Effector memory CD4-positive, alpha-beta T cell (primary cell): ENCODE measurements around the gene KIRREL3.

Source experiments
- DNase-seq, 3 donors: peaks; one replicate each; pipeline ENCODE4 v3.0.0-alpha.2; 2020
- H3K27ac ChIP-seq: 2 replicates; pipeline ENCODE4 v1.7.0; 2013; ENCODE audit warnings: mild to moderate bottlenecking, low read length, moderate library complexity; ENCODE audit not compliant: insufficient read depth, poor library complexity, severe bottlenecking
- H3K27me3 ChIP-seq: replicated peaks from 2 replicates; pipeline ENCODE4 v1.7.0; 2013; ENCODE audit warnings: mild to moderate bottlenecking, low read length; ENCODE audit not compliant: insufficient read depth, control insufficient read depth, poor library complexity, severe bottlenecking
- H3K36me3 ChIP-seq: 2 replicates; pipeline ENCODE4 v1.7.0; 2013; ENCODE audit warnings: mild to moderate bottlenecking, low read length, moderate library complexity; ENCODE audit not compliant: control insufficient read depth, insufficient read depth
- H3K4me1 ChIP-seq: 2 replicates; pipeline ENCODE4 v1.7.0; 2013; ENCODE audit warnings: low read length, mild to moderate bottlenecking; ENCODE audit not compliant: control insufficient read depth, insufficient read depth, poor library complexity, severe bottlenecking
- H3K4me3 ChIP-seq: 2 replicates; pipeline ENCODE4 v1.7.0; 2013; ENCODE audit warnings: low read length, low read depth, mild to moderate bottlenecking; ENCODE audit not compliant: insufficient read depth, poor library complexity, severe bottlenecking
- H3K9me3 ChIP-seq: 2 replicates; pipeline ENCODE4 v1.7.0; 2013; ENCODE audit warnings: mild to moderate bottlenecking, low read length, moderate library complexity; ENCODE audit not compliant: control insufficient read depth

KIRREL3 gene

DNA sequence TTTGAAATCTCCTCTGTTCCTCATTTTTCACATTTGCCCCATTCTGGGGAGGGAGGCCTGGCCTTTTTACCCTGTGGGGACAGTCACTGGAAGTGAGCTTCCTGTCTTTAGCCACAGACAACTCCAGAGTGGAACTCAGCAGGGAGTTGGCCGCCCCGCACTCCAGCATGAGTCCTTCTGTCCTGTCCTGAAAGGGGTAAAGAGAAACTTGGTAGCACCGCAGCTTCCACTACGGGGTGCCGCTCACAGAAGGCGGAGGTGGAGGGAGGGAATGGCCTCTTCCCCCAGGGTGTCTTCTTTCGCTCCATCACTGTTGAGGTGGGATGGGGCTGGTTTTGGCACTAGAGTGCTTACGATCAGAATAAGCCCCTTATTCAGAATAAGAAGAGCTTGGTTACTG, 512.9 kb downstream of the KIRREL3 start:
- H3K4me3 ChIP-seq: no peak overlapping the region
- H3K27me3 ChIP-seq: no peaks in the 10 kb centered on the region
- no peak for DNase-seq
- no peak overlapping the region for H3K27ac ChIP-seq
- H3K9me3 ChIP-seq: no peaks in the 10 kb centered on the region
- H3K36me3 ChIP-seq: no peaks in the 10 kb centered on the region
- H3K4me1 ChIP-seq: no peaks in the 10 kb centered on the region

DNA sequence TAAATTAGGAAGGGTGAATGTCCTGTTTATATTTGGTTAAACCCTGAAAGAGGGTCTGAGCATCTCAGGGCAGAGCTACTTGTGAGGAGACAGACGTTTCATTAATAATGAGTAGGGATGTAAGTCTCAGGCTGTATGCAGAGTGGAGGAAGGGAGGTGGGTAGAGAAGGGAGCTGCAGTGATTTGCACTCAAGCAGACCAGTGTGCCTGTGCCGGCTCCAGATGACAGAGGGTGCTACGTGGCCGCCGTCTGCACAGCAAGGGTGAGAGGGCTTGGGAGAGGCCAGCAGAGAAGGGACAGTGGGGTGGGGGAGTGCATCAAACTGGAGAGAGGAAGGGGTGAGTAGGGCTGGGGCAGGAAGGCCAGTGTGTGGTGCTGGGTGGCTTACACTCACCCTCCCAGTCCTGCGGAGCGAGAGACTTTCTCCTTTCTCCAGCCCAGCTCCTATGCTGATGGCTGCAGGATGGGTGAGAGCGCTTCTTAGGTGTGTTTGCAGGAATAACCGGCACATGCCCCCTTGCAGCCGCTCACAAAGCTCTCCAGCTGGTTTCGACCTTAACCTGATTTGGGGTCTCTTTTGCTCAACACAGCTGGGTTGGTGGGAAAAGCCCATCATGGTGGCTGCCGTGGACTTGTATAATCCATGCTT, 514.5 kb downstream of the KIRREL3 start:
- no peak for DNase-seq

DNA sequence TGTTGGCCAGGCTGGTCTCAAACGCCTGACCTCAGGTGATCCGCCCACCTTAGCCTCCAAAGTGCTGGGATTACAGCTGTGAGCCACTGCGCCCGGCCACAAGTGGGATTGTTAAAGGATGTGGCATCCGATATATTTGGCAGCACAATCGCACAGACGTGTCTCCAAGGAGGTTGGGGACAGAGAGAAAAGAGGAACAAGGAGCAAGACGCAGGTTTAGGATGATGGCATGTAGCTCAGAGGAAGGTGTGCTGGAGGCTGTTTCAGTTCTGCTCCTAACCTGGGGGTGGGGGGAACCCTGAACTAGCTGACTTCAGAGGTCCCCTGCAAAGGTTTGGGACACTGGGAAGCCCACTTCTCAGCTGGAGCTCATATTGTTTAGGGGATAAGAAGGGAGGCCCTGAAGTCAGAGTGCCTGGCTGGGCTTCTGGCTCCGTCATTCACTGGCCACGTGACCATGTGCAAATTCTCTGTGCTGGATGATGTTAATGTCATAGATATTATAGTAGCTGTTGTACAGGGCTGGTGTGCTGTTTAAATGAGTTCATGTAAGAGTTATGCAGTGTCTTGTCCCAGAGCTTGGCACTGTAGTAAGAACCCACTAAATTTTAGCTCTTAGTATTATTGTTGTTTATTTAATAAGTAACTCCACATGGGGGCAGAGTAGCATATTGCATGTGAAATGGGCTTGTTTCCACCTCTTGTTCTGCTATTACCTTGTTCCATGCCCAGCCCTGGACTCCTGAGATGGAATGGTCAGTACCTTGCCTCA, 515.4 kb downstream of the KIRREL3 start:
- H3K4me1 ChIP-seq: no peaks in the 10 kb centered on the region
- no peaks in the 10 kb centered on the region for H3K27me3 ChIP-seq
- no peak for DNase-seq
- H3K9me3 ChIP-seq: no peaks in the 10 kb centered on the region
- no peak overlapping the region for H3K27ac ChIP-seq
- H3K36me3 ChIP-seq: no peaks in the 10 kb centered on the region
- H3K4me3 ChIP-seq: no peak overlapping the region

More for the DNA sequence above, 514.5 kb downstream of the KIRREL3 start:
- Histone ChIP-seq H3K9me3 (no peaks in the 10 kb centered on the region), H3K27ac (no peak overlapping the region), H3K4me3 (no peak overlapping the region), H3K36me3 (no peaks in the 10 kb centered on the region), H3K27me3 (no peaks in the 10 kb centered on the region), H3K4me1 (no peaks in the 10 kb centered on the region)

DNA sequence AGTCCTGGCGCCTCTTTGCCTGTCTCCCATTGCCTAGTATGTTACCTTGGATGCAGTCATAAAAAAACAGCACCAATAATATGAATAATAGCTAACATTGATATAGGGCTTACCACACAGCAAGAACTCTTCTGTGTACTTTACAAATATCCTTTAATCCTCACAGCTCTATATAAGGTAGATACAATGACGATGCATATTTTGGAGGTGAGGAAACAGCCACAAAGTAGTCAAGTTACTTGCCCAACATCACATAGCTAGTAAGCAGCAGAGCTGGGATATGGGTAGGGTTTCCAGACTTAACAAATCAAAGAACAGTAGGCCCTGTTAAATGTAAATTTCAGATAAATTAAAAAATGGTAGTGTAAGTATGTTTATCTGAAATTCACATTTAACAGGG, 516.3 kb downstream of the KIRREL3 start:
- DNase-seq: no peak
- no peaks in the 10 kb centered on the region for H3K27me3 ChIP-seq
- no peak overlapping the region for H3K4me3 ChIP-seq
- no peaks in the 10 kb centered on the region for H3K9me3 ChIP-seq
- H3K4me1 ChIP-seq: no peaks in the 10 kb centered on the region
- no peaks in the 10 kb centered on the region for H3K36me3 ChIP-seq
- H3K27ac ChIP-seq: no peak overlapping the region

DNA sequence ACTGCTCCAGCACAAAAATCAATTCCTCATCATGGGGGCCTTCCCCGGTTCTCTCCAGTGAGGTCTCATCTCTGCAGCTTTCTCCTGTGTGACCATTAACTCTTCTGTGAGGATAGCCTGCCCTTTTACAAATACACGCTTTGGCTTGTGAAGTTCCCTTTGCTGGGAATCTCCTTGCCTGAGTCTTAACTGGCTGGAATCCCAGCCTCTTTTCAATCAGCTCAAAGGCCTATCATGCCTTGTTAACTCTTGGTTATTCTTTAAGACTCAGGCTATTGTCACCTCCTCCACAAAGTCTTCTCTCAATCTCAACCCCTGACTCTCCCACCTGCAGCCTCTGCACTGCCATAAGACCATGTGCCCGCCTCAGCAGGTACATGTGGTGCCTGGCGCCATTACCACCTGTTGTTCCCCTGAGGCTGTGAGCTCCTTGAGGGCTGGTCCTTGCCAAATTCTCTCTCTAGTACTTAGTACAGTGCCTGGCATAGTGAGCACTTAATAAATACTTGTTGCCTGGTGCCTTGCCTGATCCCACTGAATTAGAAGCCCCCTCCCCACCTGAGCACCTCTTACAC, 516.9 kb downstream of the KIRREL3 start:
- Histone ChIP-seq H3K27me3 (no peaks in the 10 kb centered on the region), H3K9me3 (no peaks in the 10 kb centered on the region), H3K4me3 (no peak overlapping the region), H3K27ac (no peak overlapping the region), H3K36me3 (no peaks in the 10 kb centered on the region), H3K4me1 (no peaks in the 10 kb centered on the region)
- DNase-seq: no peak

DNA sequence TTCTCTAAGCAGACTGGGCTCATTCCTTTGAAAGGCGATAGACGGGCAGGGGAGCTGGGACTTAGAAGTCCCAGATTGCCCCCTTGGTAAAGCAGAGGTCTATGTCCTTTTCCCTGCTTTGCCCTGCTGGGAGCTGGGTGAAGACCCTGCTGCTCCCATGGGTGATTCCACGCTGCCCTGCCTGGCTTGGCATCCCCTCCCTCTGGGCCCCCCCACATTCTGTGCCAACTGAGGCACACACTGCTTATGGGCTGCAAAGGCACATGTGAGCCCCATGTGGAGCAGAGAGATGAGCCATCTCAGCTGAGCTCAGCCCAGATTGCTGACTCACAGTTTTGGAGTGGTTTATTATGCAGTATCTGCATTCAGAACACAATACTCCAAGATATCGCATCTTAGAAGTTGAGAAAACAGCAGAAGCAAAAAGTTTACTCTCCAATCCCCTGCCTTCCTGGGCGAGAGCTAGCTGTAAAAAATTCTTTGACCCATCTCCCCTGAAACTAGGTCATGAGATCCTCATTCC, 517.9 kb downstream of the KIRREL3 start:
- Histone ChIP-seq H3K9me3 (no peaks in the 10 kb centered on the region), H3K36me3 (no peaks in the 10 kb centered on the region), H3K27ac (no peak overlapping the region), H3K27me3 (no peaks in the 10 kb centered on the region), H3K4me3 (no peak overlapping the region), H3K4me1 (no peaks in the 10 kb centered on the region)
- DNase-seq: no peak

DNA sequence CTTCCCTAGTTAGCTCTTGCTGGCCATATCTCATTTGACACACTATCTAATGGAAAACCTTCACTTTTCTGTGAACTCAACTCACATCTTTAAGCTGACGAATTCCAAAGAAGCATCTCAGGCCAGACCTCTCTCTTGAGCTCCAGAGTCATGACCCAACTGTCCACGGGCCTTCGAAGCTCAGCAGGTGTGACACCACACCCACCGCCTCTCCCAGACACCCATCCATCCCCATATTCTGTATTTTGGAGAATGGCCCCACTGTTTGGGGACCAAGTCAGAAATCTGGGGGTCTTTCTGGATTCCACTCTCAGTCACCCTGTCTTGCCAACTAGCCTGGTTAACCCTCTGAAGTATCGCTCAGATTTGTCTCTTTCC, 519.3 kb downstream of the KIRREL3 start:
- Histone ChIP-seq H3K27me3 (no peaks in the 10 kb centered on the region), H3K4me1 (no peaks in the 10 kb centered on the region), H3K9me3 (no peaks in the 10 kb centered on the region), H3K27ac (no peak overlapping the region), H3K36me3 (no peaks in the 10 kb centered on the region), H3K4me3 (no peak overlapping the region)
- no peak for DNase-seq

DNA sequence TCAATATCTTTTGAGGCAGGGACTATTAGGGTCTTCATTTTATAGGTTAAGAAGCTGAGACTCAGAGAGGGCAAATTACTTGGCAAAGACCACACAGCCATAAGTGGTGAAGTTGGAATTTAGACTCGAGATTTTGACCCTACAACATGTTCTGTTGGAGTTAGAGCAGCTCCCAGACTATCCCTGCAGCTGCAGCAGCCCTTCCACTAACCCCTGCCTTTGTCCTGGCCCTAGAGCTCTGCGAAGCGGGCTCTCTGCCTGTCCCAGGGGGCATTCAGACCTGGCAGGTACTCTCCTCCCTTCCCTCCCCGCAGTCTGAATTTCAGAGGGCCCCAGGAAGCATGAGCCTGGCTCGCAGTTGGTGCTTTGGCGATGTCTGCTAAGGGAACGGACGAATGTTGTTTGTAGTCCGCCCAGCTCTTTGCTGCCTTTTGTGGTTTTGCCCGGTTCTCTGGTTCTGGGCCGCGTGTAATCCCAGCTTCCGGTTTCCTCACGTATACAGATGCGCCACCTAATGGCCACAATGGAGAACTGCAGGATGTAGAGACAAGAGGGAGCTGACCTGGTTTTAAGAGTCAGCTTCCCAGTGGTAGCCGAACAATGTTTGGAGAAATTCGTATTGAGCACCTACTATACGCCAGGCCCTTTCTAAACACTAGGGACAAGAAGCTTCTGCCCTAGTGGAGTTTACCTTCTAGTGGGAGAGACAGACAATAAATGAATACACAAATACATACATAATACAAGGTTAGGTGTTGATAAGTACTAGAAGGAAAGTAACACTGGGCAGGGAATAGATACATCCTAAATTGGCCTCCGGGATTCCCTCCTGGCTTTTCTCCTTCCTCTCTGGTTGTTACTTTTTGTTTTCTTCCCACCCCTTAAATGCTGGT, 519.9 kb downstream of the KIRREL3 start:
- Histone ChIP-seq H3K27ac (no peak overlapping the region), H3K9me3 (no peaks in the 10 kb centered on the region), H3K4me3 (peak overlapping the region; percentile 20), H3K27me3 (no peaks in the 10 kb centered on the region), H3K36me3 (no peaks in the 10 kb centered on the region), H3K4me1 (no peaks in the 10 kb centered on the region)
- DNase-seq: peak; percentile 41 to 51 (median 45)

DNA sequence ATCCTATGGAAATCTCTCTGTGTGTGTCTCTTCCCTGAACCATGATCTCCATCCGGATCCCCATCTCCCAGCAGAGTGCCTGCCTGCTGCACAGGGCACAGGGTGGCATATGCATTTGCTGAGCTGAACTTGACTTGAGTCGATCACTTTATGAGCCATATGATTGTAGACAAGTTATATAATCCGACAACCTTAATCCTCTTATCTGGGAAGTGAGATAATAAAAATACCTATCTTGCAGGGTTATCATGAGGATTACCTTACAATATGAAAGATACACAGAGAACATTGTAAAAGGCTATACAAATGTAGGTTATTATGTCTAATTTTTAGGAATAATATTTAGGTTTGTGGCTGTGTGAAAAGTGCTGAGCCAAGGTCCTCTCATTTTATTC, 520.6 kb downstream of the KIRREL3 start:
- no peak overlapping the region for H3K4me3 ChIP-seq
- no peaks in the 10 kb centered on the region for H3K36me3 ChIP-seq
- DNase-seq: no peak
- no peaks in the 10 kb centered on the region for H3K4me1 ChIP-seq
- H3K9me3 ChIP-seq: no peaks in the 10 kb centered on the region
- H3K27me3 ChIP-seq: no peaks in the 10 kb centered on the region
- H3K27ac ChIP-seq: no peak overlapping the region
